Brain microvascular endothelial cell (primary cell): ENCODE results near the gene ZCCHC2.

Experiments
- DNase-seq: peaks from one replicate; pipeline ENCODE4 v3.0.0-alpha.2; 2020
- H3K27ac ChIP-seq: fragments of 250-450 bp; sonication (Bioruptor Pico); 2 replicates; pipeline ENCODE4 v1.5.1; 2020; ENCODE audit warnings: mild to moderate bottlenecking, moderate library complexity
- H3K27me3 ChIP-seq: fragments of 250-450 bp; sonication (Bioruptor Pico); replicated peaks from 2 replicates; pipeline ENCODE4 v1.5.1; 2020; ENCODE audit warnings: mild to moderate bottlenecking
- H3K36me3 ChIP-seq: fragments of 250-450 bp; sonication (Bioruptor Pico); replicated peaks from 2 replicates; pipeline ENCODE4 v1.5.1; 2020; ENCODE audit warnings: mild to moderate bottlenecking
- H3K4me3 ChIP-seq: 2 replicates; pipeline ENCODE4 v1.5.1; 2011; ENCODE audit warnings: low read depth, mild to moderate bottlenecking, control low read depth, low read length, moderate library complexity
- CTCF ChIP-seq: IDR thresholded peaks from 2 replicates; pipeline ENCODE4 v1.5.1; 2011; ENCODE audit warnings: low read depth, mild to moderate bottlenecking, moderate library complexity, low read length, control low read depth, inconsistent platforms; ENCODE audit errors: missing control alignments
- in situ Hi-C: cut with HindIII; loops from 2 replicates; pipeline ENCODE4 v1.10.0; 2017; ENCODE audit warnings: low sequenced_read_pairs, low pct_ligation_motif_present

ZCCHC2 gene

GRCh38 chr18:62612289-62612645 lies 89.4 kb downstream of the ZCCHC2 start:
- Histone ChIP-seq H3K4me3 (no peak overlapping the region), H3K27me3 (peaks cover 12% of the 10 kb centered on the region), H3K27ac (no peak overlapping the region), H3K36me3 (no peaks in the 10 kb centered on the region)
- in situ Hi-C loops = loop anchor here (25.0 kb wide), 1 partner anchor 350 kb away; no protein-coding TSS in a partner anchor
- TF ChIP-seq CTCF = no peak
- DNase-seq = no peak

GRCh38 chr18:62612776-62613175 lies 90.0 kb downstream of the ZCCHC2 start:
- H3K27ac ChIP-seq = no peak overlapping the region
- DNase-seq = no peak
- no peak for TF ChIP-seq CTCF
- H3K27me3 ChIP-seq = peaks cover 12% of the 10 kb centered on the region
- no peak overlapping the region for H3K4me3 ChIP-seq
- in situ Hi-C loops = loop anchor here (25.0 kb wide), 1 partner anchor 350 kb away; no protein-coding TSS in a partner anchor
- no peaks in the 10 kb centered on the region for H3K36me3 ChIP-seq

- no peak for TF ChIP-seq CTCF
- in situ Hi-C loops = loop anchor here (25.0 kb wide), 1 partner anchor 348 kb away; no protein-coding TSS in a partner anchor
- Histone ChIP-seq H3K27me3 (peaks cover 12% of the 10 kb centered on the region), H3K27ac (no peak overlapping the region), H3K36me3 (no peaks in the 10 kb centered on the region), H3K4me3 (no peak overlapping the region)
- DNase-seq = no peak
Observed at GRCh38 chr18:62614494-62614893, 91.7 kb downstream of the ZCCHC2 start.

GRCh38 chr18:62616331-62616805 lies 93.5 kb downstream of the ZCCHC2 start:
- Histone ChIP-seq H3K4me3 (no peak overlapping the region), H3K27me3 (peaks cover 10% of the 10 kb centered on the region), H3K27ac (no peak overlapping the region), H3K36me3 (no peaks in the 10 kb centered on the region)
- no peak for TF ChIP-seq CTCF
- in situ Hi-C loops = loop anchor here (25.0 kb wide), 1 partner anchor 346 kb away; no protein-coding TSS in a partner anchor
- peak; percentile 40 for DNase-seq

- Histone ChIP-seq H3K27ac (no peak overlapping the region), H3K4me3 (no peak overlapping the region), H3K36me3 (no peaks in the 10 kb centered on the region), H3K27me3 (no peaks in the 10 kb centered on the region)
- no peak for TF ChIP-seq CTCF
- in situ Hi-C loops = loop anchor here (25.0 kb wide), 1 partner anchor 344 kb away; no protein-coding TSS in a partner anchor
- no peak for DNase-seq
Observed at GRCh38 chr18:62617793-62618591, 95.2 kb downstream of the ZCCHC2 start.
